H9 (cell line): Measurements from ENCODE around the gene SYCP2L. TPM values are rescaled to one million over a fixed set of nuclear protein-coding genes. Genes with fewer than 3 reads are reported as not detected.

Experiments used
- DNase-seq: peaks from one replicate; pipeline ENCODE4 v3.0.0-alpha.2; 2017
- H2AFZ ChIP-seq: one replicate; pipeline ENCODE4 v1.6.1; 2013; ENCODE audit warnings: mild to moderate bottlenecking, low read length, control low read depth, moderate library complexity
- H2AK5ac ChIP-seq: 2 replicates; pipeline ENCODE4 v1.6.1; 2013; ENCODE audit warnings: low read length, control low read depth, mixed read lengths; ENCODE audit not compliant: insufficient read length
- H2BK120ac ChIP-seq: one replicate; pipeline ENCODE4 v1.6.1; 2013; ENCODE audit warnings: low read depth, mild to moderate bottlenecking, low read length, control low read depth, inconsistent platforms; ENCODE audit not compliant: poor library complexity, severe bottlenecking
- H2BK12ac ChIP-seq: 2 replicates; pipeline ENCODE4 v1.6.1; 2013; ENCODE audit warnings: low read length, control low read depth, mixed read lengths, low read depth; ENCODE audit not compliant: insufficient read length
- H2BK15ac ChIP-seq: 2 replicates; pipeline ENCODE4 v1.6.1; 2013; ENCODE audit warnings: low read depth, low read length, control low read depth
- H2BK20ac ChIP-seq: one replicate; pipeline ENCODE4 v1.6.1; 2013; ENCODE audit warnings: low read depth, mild to moderate bottlenecking, low read length, control low read depth, inconsistent platforms; ENCODE audit not compliant: poor library complexity, severe bottlenecking
- H2BK5ac ChIP-seq: 2 replicates; pipeline ENCODE4 v1.6.1; 2013; ENCODE audit warnings: low read length, control low read depth, mixed read lengths; ENCODE audit not compliant: insufficient read length
- H3K14ac ChIP-seq: 2 replicates; pipeline ENCODE4 v1.6.1; 2013; ENCODE audit warnings: low read length, control low read depth; ENCODE audit not compliant: insufficient read depth
- H3K18ac ChIP-seq: 2 replicates; pipeline ENCODE4 v1.6.1; 2013; ENCODE audit warnings: low read depth, mild to moderate bottlenecking, mixed read lengths, low read length, control low read depth; ENCODE audit not compliant: insufficient read length
- H3K23ac ChIP-seq: 2 replicates; pipeline ENCODE4 v1.6.1; 2013; ENCODE audit warnings: low read length, control low read depth, mixed read lengths, low read depth; ENCODE audit not compliant: insufficient read length
- H3K23me2 ChIP-seq: 2 replicates; pipeline ENCODE4 v1.6.1; 2013; ENCODE audit warnings: low read depth, mild to moderate bottlenecking, mixed read lengths, low read length, control low read depth; ENCODE audit not compliant: insufficient read length, poor library complexity, severe bottlenecking
- H3K27ac ChIP-seq: 2 replicates; pipeline ENCODE4 v1.5.1; 2013; ENCODE audit warnings: low read length, control low read depth, mixed read lengths, low read depth; ENCODE audit not compliant: insufficient read length
- H3K27me3 ChIP-seq: 2 replicates; pipeline ENCODE4 v1.6.1; 2013; ENCODE audit warnings: low read length, control low read depth, inconsistent platforms; ENCODE audit not compliant: insufficient read depth
- H3K4ac ChIP-seq: 2 replicates; pipeline ENCODE4 v1.6.1; 2013; ENCODE audit warnings: low read depth, mild to moderate bottlenecking, control low read depth, inconsistent platforms, low read length, moderate library complexity
- H3K4me1 ChIP-seq: 2 replicates; pipeline ENCODE4 v1.6.1; 2013; ENCODE audit warnings: low read length, control low read depth, inconsistent platforms; ENCODE audit not compliant: insufficient read depth
- H3K4me2 ChIP-seq: 2 replicates; pipeline ENCODE4 v1.6.1; 2013; ENCODE audit warnings: low read length, control low read depth, mixed read lengths; ENCODE audit not compliant: insufficient read length, insufficient read depth
- H3K56ac ChIP-seq: 2 replicates; pipeline ENCODE4 v1.6.1; 2013; ENCODE audit warnings: low read depth, mild to moderate bottlenecking, mixed read lengths, low read length, control low read depth; ENCODE audit not compliant: insufficient read length
- H3K79me1 ChIP-seq: 2 replicates; pipeline ENCODE4 v1.6.1; 2013; ENCODE audit warnings: low read depth, mild to moderate bottlenecking, moderate library complexity, low read length, control low read depth, inconsistent platforms; ENCODE audit not compliant: insufficient read depth, poor library complexity, severe bottlenecking
- H3K79me2 ChIP-seq: 2 replicates; pipeline ENCODE4 v1.6.1; 2013; ENCODE audit warnings: low read length, control low read depth, inconsistent platforms; ENCODE audit not compliant: insufficient read depth
- H3K9ac ChIP-seq: 2 replicates; pipeline ENCODE4 v1.6.1; 2013; ENCODE audit warnings: low read length, control low read depth, mixed read lengths; ENCODE audit not compliant: insufficient read length; ENCODE audit errors: extremely low read depth
- H3K9me3 ChIP-seq: one replicate; pipeline ENCODE4 v1.6.1; 2013; ENCODE audit warnings: low read depth, low read length, inconsistent platforms; ENCODE audit not compliant: control insufficient read depth
- H3T11ph ChIP-seq: one replicate; pipeline ENCODE4 v1.6.1; 2013; ENCODE audit warnings: mild to moderate bottlenecking, low read length, control low read depth, inconsistent platforms
- H4K20me1 ChIP-seq: one replicate; pipeline ENCODE4 v1.6.1; 2013; ENCODE audit not compliant: control insufficient read depth, insufficient read length, insufficient read depth
- H4K5ac ChIP-seq: 2 replicates; pipeline ENCODE4 v1.6.1; 2013; ENCODE audit warnings: low read depth, mild to moderate bottlenecking, mixed read lengths, low read length, control low read depth; ENCODE audit not compliant: insufficient read length
- H4K8ac ChIP-seq: replicated peaks from 2 replicates; pipeline ENCODE4 v1.6.1; 2013; ENCODE audit warnings: low read length, control low read depth, mixed read lengths, low read depth; ENCODE audit not compliant: insufficient read length
- H4K91ac ChIP-seq: 2 replicates; pipeline ENCODE4 v1.6.1; 2013; ENCODE audit warnings: low read depth, mild to moderate bottlenecking, moderate library complexity, mixed read lengths, low read length, control low read depth; ENCODE audit not compliant: insufficient read length
- H3K27ac Mint-ChIP-seq, 3 experiments: 2 replicates in 2 of 3; 3 replicates in 1 of 3; pipeline ENCODE4 v1.8.0; 2020 to 2021; ENCODE audit warnings: mixed read lengths in 3 of 3, mild to moderate bottlenecking in 1 of 3, moderate library complexity in 1 of 3
- H3K27me3 Mint-ChIP-seq: 2 replicates; pipeline ENCODE4 v1.8.0; 2021; ENCODE audit warnings: low read depth, mild to moderate bottlenecking, moderate library complexity, mixed read lengths
- H3K36me3 Mint-ChIP-seq, 3 experiments: 2 replicates in 2 of 3; 3 replicates in 1 of 3; pipeline ENCODE4 v1.8.0; 2020 to 2021; ENCODE audit warnings: low read depth in 3 of 3, mixed read lengths in 3 of 3; ENCODE audit not compliant: insufficient read depth in 1 of 3
- H3K4me1 Mint-ChIP-seq, 2 experiments: 2 replicates each; pipeline ENCODE4 v1.8.0; 2020; ENCODE audit warnings: mixed read lengths in 2 of 2
- H3K4me3 Mint-ChIP-seq, 2 experiments: 2 replicates in 1 of 2; 3 replicates in 1 of 2; pipeline ENCODE4 v1.8.0; 2020 to 2021; ENCODE audit warnings: mild to moderate bottlenecking in 2 of 2, mixed read lengths in 2 of 2, moderate library complexity in 1 of 2
- H3K9me3 Mint-ChIP-seq, 2 experiments: 2 replicates in 1 of 2; 3 replicates in 1 of 2; pipeline ENCODE4 v1.8.0; 2020; ENCODE audit warnings: mild to moderate bottlenecking in 2 of 2, mixed read lengths in 2 of 2, moderate library complexity in 1 of 2
- WGBS: extraction: QIAGEN DNeasy Blood & Tissue Kit; methylation state at CpG from one replicate; pipeline ENCODE4 v1.1.7; 2013; ENCODE audit warnings: missing lambda C conversion rate, low lambda C conversion rate, mixed read lengths; ENCODE audit not compliant: insufficient read length; ENCODE audit errors: extremely low coverage; 5-methylcytosine and 5-hydroxymethylcytosine counted together
- total RNA-seq: library from RNA; stranded (reverse); gene quantifications from 2 replicates; pipeline ENCODE4 v1.2.1, GENCODE V29; 2021
- TF ChIP-seq, protein P1 (sequence below): fragments of 200-600 bp; sonication (generic); conservative IDR thresholded peaks from 3 replicates; pipeline ENCODE4 v1.8.0; 2021; ENCODE audit warnings: antibody characterized with exemption, mild to moderate bottlenecking

The SYCP2L gene
- total RNA-seq, 1 experiment from 2014 or later, result 3.5 TPM

DNA sequence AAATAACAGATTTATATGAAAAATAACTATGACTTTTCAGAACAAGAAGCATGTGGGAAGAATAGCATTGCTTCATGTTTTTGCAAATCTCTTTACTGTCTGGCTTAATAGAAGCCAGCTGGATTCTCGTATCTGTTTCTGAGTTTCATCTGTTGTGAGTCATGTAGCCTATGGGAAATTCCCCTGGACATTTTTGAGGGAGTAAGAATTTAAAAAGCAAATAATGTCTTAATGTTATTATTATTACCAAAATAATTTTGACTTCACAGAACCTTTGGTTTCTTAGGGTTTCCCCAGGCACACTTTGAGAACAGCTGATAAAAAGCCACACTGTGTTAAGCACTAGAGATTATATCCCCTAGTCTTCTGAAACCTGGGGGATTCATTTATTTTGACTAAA lies 75.8 kb downstream of the SYCP2L start:
- Histone ChIP-seq H3K27ac (no peak overlapping the region), H4K20me1 (no peaks in the 10 kb centered on the region), H3K23ac (no peak overlapping the region), H2BK20ac (no peak overlapping the region), H3T11ph (no peak overlapping the region), H3K79me2 (no peaks in the 10 kb centered on the region), H3K18ac (no peak overlapping the region), H2AFZ (no peak overlapping the region), H4K8ac (no peak overlapping the region), H2BK15ac (no peak overlapping the region), H3K4me1 (no peaks in the 10 kb centered on the region), H3K56ac (no peak overlapping the region), H3K9ac (no peak overlapping the region), H2BK5ac (no peak overlapping the region), H3K4ac (no peak overlapping the region), H3K23me2 (no peaks in the 10 kb centered on the region), H2BK120ac (no peak overlapping the region), H3K9me3 (no peaks in the 10 kb centered on the region), H4K5ac (no peak overlapping the region), H2AK5ac (no peak overlapping the region), H3K79me1 (no peaks in the 10 kb centered on the region), H2BK12ac (no peak overlapping the region), H3K27me3 (peaks cover 9% of the 10 kb centered on the region; the same call in 1 of the 2 replicates), H3K14ac (no peak overlapping the region), H4K91ac (no peak overlapping the region), H3K4me2 (no peak overlapping the region)
- no peak for DNase-seq
- no peak overlapping the region for H3K4me3 Mint-ChIP-seq
- TF ChIP-seq, protein P1, sequence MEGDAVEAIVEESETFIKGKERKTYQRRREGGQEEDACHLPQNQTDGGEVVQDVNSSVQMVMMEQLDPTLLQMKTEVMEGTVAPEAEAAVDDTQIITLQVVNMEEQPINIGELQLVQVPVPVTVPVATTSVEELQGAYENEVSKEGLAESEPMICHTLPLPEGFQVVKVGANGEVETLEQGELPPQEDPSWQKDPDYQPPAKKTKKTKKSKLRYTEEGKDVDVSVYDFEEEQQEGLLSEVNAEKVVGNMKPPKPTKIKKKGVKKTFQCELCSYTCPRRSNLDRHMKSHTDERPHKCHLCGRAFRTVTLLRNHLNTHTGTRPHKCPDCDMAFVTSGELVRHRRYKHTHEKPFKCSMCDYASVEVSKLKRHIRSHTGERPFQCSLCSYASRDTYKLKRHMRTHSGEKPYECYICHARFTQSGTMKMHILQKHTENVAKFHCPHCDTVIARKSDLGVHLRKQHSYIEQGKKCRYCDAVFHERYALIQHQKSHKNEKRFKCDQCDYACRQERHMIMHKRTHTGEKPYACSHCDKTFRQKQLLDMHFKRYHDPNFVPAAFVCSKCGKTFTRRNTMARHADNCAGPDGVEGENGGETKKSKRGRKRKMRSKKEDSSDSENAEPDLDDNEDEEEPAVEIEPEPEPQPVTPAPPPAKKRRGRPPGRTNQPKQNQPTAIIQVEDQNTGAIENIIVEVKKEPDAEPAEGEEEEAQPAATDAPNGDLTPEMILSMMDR, result no peak
- peaks cover 9 to 11% of the 10 kb centered on the region in 2 experiments for H3K4me1 Mint-ChIP-seq
- no CpG with 5 or more reads among the region's 1 CpG for WGBS
- peaks cover 6 to 13% of the 10 kb centered on the region in 2 experiments; a peak in 4 of 5 replicates for H3K9me3 Mint-ChIP-seq
- no peak overlapping the region for H3K27ac Mint-ChIP-seq
- H3K36me3 Mint-ChIP-seq, result peaks cover 5 to 9% (median 6%) of the 10 kb centered on the region in 3 experiments; a peak in 6 of 7 replicates
- peaks cover 69% of the 10 kb centered on the region for H3K27me3 Mint-ChIP-seq
